Spleen (tissue), 11 donors: ENCODE measurements around the gene PCMT1. TPM values are rescaled to one million over a fixed set of nuclear protein-coding genes. Genes with fewer than 3 reads are reported as not detected.
"Not testable (repeated sequence)": the region's sequence is repeated elsewhere in the genome, so short reads cannot be mapped to it uniquely, and the experiment has no call there.

ENCODE experiments used
- DNase-seq: peaks from one replicate; pipeline ENCODE4 v3.0.0-alpha.2; 2020
- H3K27ac ChIP-seq, 8 donors: fragments of 200-600 bp; sonication (generic) in 7 of 8; 1 replicate in 4 of 8; 2 replicates in 4 of 8; pipeline versions ENCODE4 v1.5.0 to v1.8.0; 2016 to 2021; ENCODE audit warnings: inconsistent platforms in 4 of 8, mild to moderate bottlenecking in 4 of 8, moderate library complexity in 1 of 8
- H3K27me3 ChIP-seq, 7 donors: fragments of 200-600 bp; sonication (generic) in 6 of 7; replicated peaks in 1 of 7; 1 replicate in 4 of 7; 2 replicates in 3 of 7; pipeline versions ENCODE4 v1.5.0 to v1.8.0; 2016 to 2021; ENCODE audit warnings: inconsistent platforms in 3 of 7, mild to moderate bottlenecking in 1 of 7
- H3K36me3 ChIP-seq, 6 donors: fragments of 200-600 bp; sonication (generic) in 5 of 6; 1 replicate in 4 of 6; 2 replicates in 2 of 6; pipeline versions ENCODE4 v1.5.0 to v1.8.0; 2016 to 2021; ENCODE audit warnings: inconsistent platforms in 2 of 6
- H3K4me1 ChIP-seq, 6 donors: fragments of 200-600 bp; sonication (generic) in 5 of 6; 1 replicate in 3 of 6; 2 replicates in 3 of 6; pipeline versions ENCODE4 v1.5.0 to v1.8.0; 2016 to 2021; ENCODE audit warnings: inconsistent platforms in 3 of 6
- H3K4me3 ChIP-seq, 8 donors: fragments of 200-600 bp; sonication (generic) in 7 of 8; 1 replicate in 4 of 8; 2 replicates in 4 of 8; pipeline versions ENCODE4 v1.5.0 to v1.8.0; 2016 to 2021; ENCODE audit warnings: inconsistent platforms in 4 of 8, mild to moderate bottlenecking in 4 of 8, moderate library complexity in 2 of 8
- H3K9me3 ChIP-seq, 8 donors: fragments of 200-600 bp; sonication (generic) in 7 of 8; 1 replicate in 4 of 8; 2 replicates in 4 of 8; pipeline versions ENCODE4 v1.5.0 to v1.8.0; 2016 to 2021; ENCODE audit warnings: inconsistent platforms in 4 of 8
- POLR2A ChIP-seq, 3 donors: fragments of 450-650 bp; IDR thresholded peaks; one replicate each; pipeline ENCODE4 v1.5.1; 2017; ENCODE audit warnings: antibody characterized with exemption in 3 of 3, mild to moderate bottlenecking in 1 of 3
- POLR2AphosphoS5 ChIP-seq, 3 donors: sonication (generic); formaldehyde crosslinking; IDR thresholded peaks; one replicate each; pipeline ENCODE4 v1.5.1; 2017; ENCODE audit warnings: antibody characterized with exemption in 3 of 3
- WGBS, 5 donors: extraction: QIAGEN DNeasy Blood & Tissue Kit in 3 of 5; methylation state at CpG; one replicate each; pipeline versions ENCODE4 v1.1.5 to v1.1.7; 2013 to 2018; 5-methylcytosine and 5-hydroxymethylcytosine counted together
- intact Hi-C: fragments of 100-400 bp; cut with DNase I; formaldehyde crosslinking; loops from one replicate; pipeline ENCODE4 v1.15.0; 2023; ENCODE audit warnings: low total_unique reads
- polyA plus RNA-seq, 3 donors: library from polyadenylated mRNA; stranded (reverse); fragments of 200-250 nt; gene quantifications; one replicate each; pipeline ENCODE4 v1.2.1, GENCODE V29; 2013
- total RNA-seq, 7 donors: library from RNA; depleted of rRNA in 3 of 7; stranded (reverse); fragments of >200 nt in 3 of 7; fragmentation: NEBNext Ultra II Directional in 4 of 7; extraction: Animal tissue kit (Norgen Biotek cat#: 25700) in 4 of 7; gene quantifications; one replicate each; pipeline versions ENCODE4 v1.1.0 to v1.2.1, GENCODE V29; 2016 to 2021
- TF ChIP-seq, protein P1 (sequence below), 11 experiments: fragments of 200-600 bp in 7 of 11; fragments of 450-650 bp in 4 of 11; sonication (generic) in 4 of 11; IDR thresholded peaks in 8 of 11; conservative IDR thresholded peaks in 3 of 11; 1 replicate in 7 of 11; 2 replicates in 4 of 11; pipeline versions ENCODE4 v1.4.0 to v1.8.0; 2016 to 2021; ENCODE audit warnings: antibody characterized with exemption in 11 of 11, inconsistent platforms in 4 of 11, mild to moderate bottlenecking in 1 of 11
- donor health status: healthy with polysubstance abuse.
- donor health status: DM: no; HTN: no; CAD: no; lungs with moderate emphysema.
- donor health status: DM: no; HTN: no; CAD: no.
- donor health status: Bipolar disorder and iron deficiency.
- donor health status: healthy.
- donor health status: DM: no; HTN: no; CAD: no.
- donor health status: DM: yes; HTN: yes; CAD: no.

Gene PCMT1
- total and polyA plus RNA-seq, 10 donors = 22.0 to 66.7 (median 49.2) TPM

DNA sequence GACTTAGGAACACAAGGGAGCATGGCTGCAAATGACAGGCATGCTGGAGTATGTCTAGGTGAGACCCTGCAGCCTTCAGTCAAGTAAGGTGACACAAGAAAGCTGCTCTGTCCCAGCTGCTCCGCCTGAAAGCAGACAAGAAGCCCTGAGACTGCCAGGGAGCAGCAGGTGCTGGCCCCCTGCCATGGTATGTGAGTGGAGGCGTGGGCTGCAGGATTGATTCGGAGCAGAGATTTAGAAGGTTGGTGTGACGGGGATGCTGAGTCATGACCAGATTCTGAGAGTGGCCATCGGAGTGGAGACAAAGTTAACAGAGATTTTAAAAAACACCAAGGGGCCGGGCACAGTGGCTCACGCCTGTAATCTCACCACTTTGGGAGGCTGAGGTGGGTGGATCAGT is 96.8 kb downstream of the PCMT1 start:
- H3K36me3 ChIP-seq = no peaks in the 10 kb centered on the region
- DNase-seq = no peak
- no peaks in the 10 kb centered on the region for H3K9me3 ChIP-seq
- no peak for TF ChIP-seq POLR2A (IDR thresholded peaks at IDR 0.05)
- no peaks in the 10 kb centered on the region for H3K27me3 ChIP-seq
- no peak overlapping the region for H3K4me3 ChIP-seq
- H3K4me1 ChIP-seq = no peaks in the 10 kb centered on the region
- WGBS, 5 donors = 72 to 91% (median 84%) methylated on average over 7 of the region's 7 CpGs
- intact Hi-C loops = no loop called here
- H3K27ac ChIP-seq = no peak overlapping the region

DNA sequence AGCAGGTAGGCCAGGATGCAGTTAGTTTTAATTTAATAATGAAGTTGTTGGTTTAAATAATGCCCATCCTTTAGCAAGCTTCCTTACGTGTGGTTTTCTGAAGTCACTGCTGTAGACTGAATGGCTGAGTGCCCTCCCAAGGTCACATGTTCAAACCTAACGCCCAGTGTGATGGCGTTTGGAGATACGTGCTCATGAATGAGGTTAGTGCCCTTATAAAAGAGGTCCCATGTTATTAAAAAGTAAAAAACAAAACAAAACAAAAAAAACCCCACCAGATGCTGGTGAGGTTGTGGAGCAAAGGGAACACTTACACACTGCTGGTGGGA is 98.4 kb downstream of the PCMT1 start:
- 77 to 91% (median 86%) methylated on average over 4 of the region's 4 CpGs for WGBS, 5 donors
- H3K4me3 ChIP-seq = no peak overlapping the region
- H3K36me3 ChIP-seq = no peaks in the 10 kb centered on the region
- intact Hi-C loops = no loop called here
- H3K27ac ChIP-seq = no peak overlapping the region
- no peak for TF ChIP-seq POLR2AphosphoS5 (IDR thresholded peaks at IDR 0.05)
- TF ChIP-seq POLR2A (IDR thresholded peaks at IDR 0.05) = no peak
- TF ChIP-seq, protein P1, sequence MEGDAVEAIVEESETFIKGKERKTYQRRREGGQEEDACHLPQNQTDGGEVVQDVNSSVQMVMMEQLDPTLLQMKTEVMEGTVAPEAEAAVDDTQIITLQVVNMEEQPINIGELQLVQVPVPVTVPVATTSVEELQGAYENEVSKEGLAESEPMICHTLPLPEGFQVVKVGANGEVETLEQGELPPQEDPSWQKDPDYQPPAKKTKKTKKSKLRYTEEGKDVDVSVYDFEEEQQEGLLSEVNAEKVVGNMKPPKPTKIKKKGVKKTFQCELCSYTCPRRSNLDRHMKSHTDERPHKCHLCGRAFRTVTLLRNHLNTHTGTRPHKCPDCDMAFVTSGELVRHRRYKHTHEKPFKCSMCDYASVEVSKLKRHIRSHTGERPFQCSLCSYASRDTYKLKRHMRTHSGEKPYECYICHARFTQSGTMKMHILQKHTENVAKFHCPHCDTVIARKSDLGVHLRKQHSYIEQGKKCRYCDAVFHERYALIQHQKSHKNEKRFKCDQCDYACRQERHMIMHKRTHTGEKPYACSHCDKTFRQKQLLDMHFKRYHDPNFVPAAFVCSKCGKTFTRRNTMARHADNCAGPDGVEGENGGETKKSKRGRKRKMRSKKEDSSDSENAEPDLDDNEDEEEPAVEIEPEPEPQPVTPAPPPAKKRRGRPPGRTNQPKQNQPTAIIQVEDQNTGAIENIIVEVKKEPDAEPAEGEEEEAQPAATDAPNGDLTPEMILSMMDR (IDR thresholded peaks at IDR 0.05 in 8 of 11, conservative IDR thresholded peaks at IDR 0.05 in 3 of 11) = no peak
- peaks cover 0 to 1% (median 0%) of the 10 kb centered on the region in 7 donors for H3K27me3 ChIP-seq
- DNase-seq = no peak
- peaks cover 0 to 15% (median 12%) of the 10 kb centered on the region in 6 donors for H3K4me1 ChIP-seq
- no peaks in the 10 kb centered on the region for H3K9me3 ChIP-seq

DNA sequence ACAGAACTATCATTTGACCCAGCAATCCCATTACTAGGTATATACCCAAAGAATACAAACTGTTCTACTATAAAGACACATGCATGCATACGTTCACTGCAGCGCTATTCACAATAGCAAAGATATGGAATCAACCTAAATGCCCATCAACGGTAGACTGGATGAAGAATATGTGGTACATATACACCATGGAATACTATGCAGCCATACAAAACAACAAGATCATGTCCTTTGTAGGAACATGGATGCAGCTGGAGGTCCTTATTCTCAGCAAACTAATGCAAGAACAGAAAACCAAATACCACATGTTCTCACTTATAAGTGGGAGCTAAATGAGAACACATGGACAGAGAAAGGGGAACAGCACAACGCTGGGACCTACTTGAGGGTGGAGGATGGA is 98.8 kb downstream of the PCMT1 start:
- DNase-seq, H3K27ac ChIP-seq, H3K36me3 ChIP-seq, H3K4me3 ChIP-seq, H3K27me3 ChIP-seq, H3K9me3 ChIP-seq, intact Hi-C loops: not testable (repeated sequence)
- peaks cover 0 to 19% (median 12%) of the 10 kb centered on the region in 6 donors for H3K4me1 ChIP-seq
- WGBS, 5 donors = 61 to 87% (median 80%) methylated on average over 4 of the region's 4 CpGs

DNA sequence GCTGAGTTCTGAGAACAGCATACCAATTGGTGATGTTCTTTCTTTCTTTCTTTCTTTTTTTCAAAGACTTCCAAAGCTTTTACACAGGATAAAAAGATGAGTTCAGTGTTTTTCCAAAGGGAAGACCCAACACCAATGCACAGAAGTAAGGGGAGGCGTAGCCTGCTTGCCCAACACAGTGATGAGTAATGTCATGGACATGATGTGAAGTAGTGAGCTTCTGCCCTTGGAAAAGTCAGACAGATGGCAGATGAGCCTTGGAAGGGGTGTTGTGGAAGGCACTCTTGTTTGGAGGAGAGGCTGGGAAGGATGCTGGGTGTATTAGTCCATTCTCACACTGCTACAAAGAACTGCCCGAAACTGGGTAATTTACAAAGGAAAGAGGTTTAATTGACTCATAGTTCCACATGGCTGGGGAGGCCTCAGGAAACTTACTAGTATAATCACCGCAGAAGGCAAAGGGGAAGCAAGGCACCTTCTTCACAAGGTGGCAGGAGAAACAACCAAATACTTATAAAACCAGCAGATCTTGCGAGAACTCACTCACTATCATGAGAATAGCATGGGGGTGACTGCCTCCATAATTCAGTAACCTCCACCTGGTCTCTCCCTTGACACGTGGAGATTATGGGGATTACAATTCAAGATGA is 102.0 kb downstream of the PCMT1 start:
- intact Hi-C loops = no loop called here
- TF ChIP-seq POLR2AphosphoS5 (IDR thresholded peaks at IDR 0.05) = no peak
- TF ChIP-seq POLR2A (IDR thresholded peaks at IDR 0.05) = no peak
- H3K4me3 ChIP-seq = no peak overlapping the region
- H3K9me3 ChIP-seq = no peaks in the 10 kb centered on the region
- peaks cover 0 to 19% (median 12%) of the 10 kb centered on the region in 6 donors for H3K4me1 ChIP-seq
- peaks cover 0 to 10% (median 0%) of the 10 kb centered on the region in 7 donors for H3K27me3 ChIP-seq
- H3K27ac ChIP-seq = no peak overlapping the region
- no peaks in the 10 kb centered on the region for H3K36me3 ChIP-seq
- no peak for DNase-seq
- WGBS, 5 donors = 53 to 70% (median 66%) methylated on average over 5 of the region's 5 CpGs

DNA sequence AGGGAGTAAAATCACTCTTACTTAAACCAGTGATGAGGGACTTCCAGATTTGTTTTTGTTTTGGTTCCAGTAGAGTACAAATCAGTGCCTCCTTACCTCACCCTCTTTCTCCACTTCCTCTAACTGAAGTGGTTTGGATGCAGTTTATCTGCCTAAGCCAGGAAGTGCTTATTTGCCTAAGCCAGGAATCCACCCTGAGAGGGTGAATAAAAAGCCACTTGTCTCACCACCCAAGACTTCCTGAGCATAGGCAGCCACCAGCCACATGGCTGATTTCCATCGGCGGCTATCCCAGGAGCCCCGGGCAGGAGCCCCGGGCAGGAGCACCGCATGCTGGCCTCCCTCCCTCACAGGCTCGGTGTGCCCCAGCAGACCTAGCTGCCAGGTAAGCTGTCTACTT is 102.6 kb downstream of the PCMT1 start:
- Histone ChIP-seq H3K27me3 (peaks cover 0 to 10% (median 0%) of the 10 kb centered on the region in 7 donors), H3K4me1 (peaks cover 0 to 19% (median 12%) of the 10 kb centered on the region in 6 donors), H3K36me3 (no peaks in the 10 kb centered on the region), H3K4me3 (no peak overlapping the region), H3K9me3 (no peaks in the 10 kb centered on the region), H3K27ac (no peak overlapping the region)
- peak in 1 of 3 donors; percentile 36 for TF ChIP-seq POLR2AphosphoS5 (IDR thresholded peaks at IDR 0.05)
- TF ChIP-seq, protein P1 (IDR thresholded peaks at IDR 0.05 in 8 of 11, conservative IDR thresholded peaks at IDR 0.05 in 3 of 11) = no peak
- WGBS, 5 donors = 11 to 31% (median 17%) methylated on average over 6 of the region's 6 CpGs
- no peak for DNase-seq
- intact Hi-C loops = no loop called here
